ENCODE results near the gene CFDP1. TPM values are rescaled to one million over a fixed set of nuclear protein-coding genes. Genes with fewer than 3 reads are reported as not detected.

CFDP1 gene
- total RNA-seq, 1 experiment from 2014 or later: 32.1 TPM

- H3K4me1 ChIP-seq (ENCODE audit: insufficient read depth, low read length): peaks cover 25% of the 10 kb centered on the region
- TF ChIP-seq EZH2phosphoT487 (IDR thresholded peaks at IDR 0.05; ENCODE audit: borderline replicate concordance, low read length): no peak
- no peak for TF ChIP-seq CTCF (conservative IDR thresholded peaks at IDR 0.05; ENCODE audit: low read depth, low read length)
- no peak for TF ChIP-seq EZH2 (IDR thresholded peaks at IDR 0.05; ENCODE audit: low read length, unreplicated experiment)
- H3K27ac ChIP-seq (ENCODE audit: low read length): no peak overlapping the region
- intact Hi-C loops (cut with micrococcal nuclease): no loop called here
- no peak overlapping the region for H3K4me3 ChIP-seq (ENCODE audit: low read length)
- no peaks in the 10 kb centered on the region for H3K9me2 ChIP-seq (replicated peaks; ENCODE audit: low read length)
- no peaks in the 10 kb centered on the region for H4K20me1 ChIP-seq (ENCODE audit: low read length)
- H3K4me2 ChIP-seq (ENCODE audit: low read length): no peak overlapping the region
- no peaks in the 10 kb centered on the region for H3K36me3 ChIP-seq (ENCODE audit: low read depth, low read length)
- no peak overlapping the region for H2AFZ ChIP-seq (ENCODE audit: low read length)
- ATAC-seq (no peak), DNase-seq (no peak)
- H3K27me3 ChIP-seq (ENCODE audit: low read length): no peaks in the 10 kb centered on the region
- CTCF ChIA-PET: no interaction called here
- H3K79me2 ChIP-seq (ENCODE audit: low read length): no peaks in the 10 kb centered on the region
- POLR2A ChIA-PET (ENCODE audit: unreplicated experiment): no interaction called here
- no TSS peak for BruUV-seq (replicated peaks)
- H3F3A ChIP-seq (ENCODE audit: low read length, unreplicated experiment): peaks cover 8% of the 10 kb centered on the region
- H3K9ac ChIP-seq (ENCODE audit: low read length): no peak overlapping the region
- H3K9me3 ChIP-seq (ENCODE audit: low read length): no peaks in the 10 kb centered on the region
Measured at GRCh38 chr16:75309156-75309555, 124.1 kb downstream of the CFDP1 start.

DNA sequence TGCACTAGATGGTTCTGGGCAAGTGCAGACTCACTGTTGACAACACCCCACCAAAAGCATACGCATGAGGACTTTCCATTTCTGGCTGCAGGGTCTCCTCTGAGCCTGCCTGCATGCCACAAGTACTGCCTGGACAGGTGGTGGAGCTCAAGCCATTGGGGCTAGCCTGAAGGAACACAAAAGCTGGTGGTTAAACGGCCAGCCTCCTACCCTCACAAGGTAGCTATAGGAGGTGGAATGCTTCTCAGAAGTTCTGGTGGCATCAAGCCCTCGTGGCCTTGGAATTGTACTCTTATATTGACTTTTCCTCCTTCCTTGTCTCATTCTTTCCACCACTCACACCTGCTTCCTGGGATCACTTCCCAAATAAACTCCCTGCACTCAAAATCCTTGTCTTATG lies 125.3 kb downstream of the CFDP1 start:
- DNase-seq (no peak), ATAC-seq (no peak)
- Histone ChIP-seq H3K36me3 (ENCODE audit: low read depth, low read length) (no peaks in the 10 kb centered on the region; the same call in 1 of the 2 replicates), H3K27ac (ENCODE audit: low read length) (no peak overlapping the region), H3F3A (ENCODE audit: low read length, unreplicated experiment) (peaks cover 8% of the 10 kb centered on the region), H2AFZ (ENCODE audit: low read length) (no peak overlapping the region), H3K4me2 (ENCODE audit: low read length) (no peak overlapping the region), H3K79me2 (ENCODE audit: low read length) (no peaks in the 10 kb centered on the region), H4K20me1 (ENCODE audit: low read length) (no peaks in the 10 kb centered on the region), H3K27me3 (ENCODE audit: low read length) (no peaks in the 10 kb centered on the region), H3K9me3 (ENCODE audit: low read length) (no peaks in the 10 kb centered on the region), H3K4me3 (ENCODE audit: low read length) (no peak overlapping the region), H3K4me1 (ENCODE audit: insufficient read depth, low read length) (peaks cover 26% of the 10 kb centered on the region), H3K9ac (ENCODE audit: low read length) (no peak overlapping the region), H3K9me2 (replicated peaks; ENCODE audit: low read length) (no peaks in the 10 kb centered on the region)
- ChIA-PET CTCF (no interaction called here), POLR2A (ENCODE audit: unreplicated experiment) (no interaction called here)
- no TSS peak for BruUV-seq (replicated peaks)
- intact Hi-C loops (cut with micrococcal nuclease): no loop called here
- no peak for TF ChIP-seq CTCF (conservative IDR thresholded peaks at IDR 0.05; ENCODE audit: low read depth, low read length)
- TF ChIP-seq EZH2phosphoT487 (IDR thresholded peaks at IDR 0.05; ENCODE audit: borderline replicate concordance, low read length): no peak
- TF ChIP-seq EZH2 (IDR thresholded peaks at IDR 0.05; ENCODE audit: low read length, unreplicated experiment): no peak

DNA sequence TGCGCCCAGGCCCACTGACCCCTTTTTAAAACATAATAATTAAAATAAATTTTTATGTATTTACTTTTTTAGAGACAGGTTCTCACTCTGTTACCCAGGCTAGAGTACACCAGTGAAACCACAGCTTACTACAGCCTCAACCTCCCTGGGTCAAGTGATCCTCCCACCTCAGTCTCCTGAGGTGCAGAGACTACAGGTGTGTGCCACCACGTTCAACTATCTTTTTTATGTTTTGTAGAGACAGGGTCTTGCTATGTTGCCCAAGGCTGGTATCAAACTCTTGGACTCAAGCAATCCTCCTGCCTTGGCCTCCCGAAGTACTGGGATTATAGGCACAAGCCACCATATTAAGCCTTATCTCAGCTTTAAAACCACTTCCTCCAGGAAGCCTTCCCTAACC lies 125.8 kb downstream of the CFDP1 start:
- Histone ChIP-seq H3K27me3 (ENCODE audit: low read length) (no peaks in the 10 kb centered on the region), H4K20me1 (ENCODE audit: low read length) (no peaks in the 10 kb centered on the region), H3K27ac (ENCODE audit: low read length) (no peak overlapping the region), H3F3A (ENCODE audit: low read length, unreplicated experiment) (peaks cover 8% of the 10 kb centered on the region), H3K9me3 (ENCODE audit: low read length) (no peaks in the 10 kb centered on the region), H2AFZ (ENCODE audit: low read length) (no peak overlapping the region), H3K4me1 (ENCODE audit: insufficient read depth, low read length) (peaks cover 26% of the 10 kb centered on the region), H3K79me2 (ENCODE audit: low read length) (no peaks in the 10 kb centered on the region), H3K4me2 (ENCODE audit: low read length) (no peak overlapping the region), H3K4me3 (ENCODE audit: low read length) (no peak overlapping the region), H3K36me3 (ENCODE audit: low read depth, low read length) (no peaks in the 10 kb centered on the region; the same call in 1 of the 2 replicates), H3K9me2 (replicated peaks; ENCODE audit: low read length) (no peaks in the 10 kb centered on the region), H3K9ac (ENCODE audit: low read length) (no peak overlapping the region)
- intact Hi-C loops (cut with micrococcal nuclease): no loop called here
- TF ChIP-seq EZH2 (IDR thresholded peaks at IDR 0.05; ENCODE audit: low read length, unreplicated experiment) (no peak), EZH2phosphoT487 (IDR thresholded peaks at IDR 0.05; ENCODE audit: borderline replicate concordance, low read length) (no peak)
- ChIA-PET CTCF (no interaction called here), POLR2A (ENCODE audit: unreplicated experiment) (no interaction called here)
- BruUV-seq (replicated peaks): no TSS peak
- no peak for ATAC-seq
- DNase-seq: no peak

Measured in PC-3 (cell line).